ENCODE measurements around the gene STAM. TPM values are rescaled to one million over a fixed set of nuclear protein-coding genes. Genes with fewer than 3 reads are reported as not detected.

STAM gene
- total RNA-seq (10 to 100 TPM; 13.7 to 19.3 (median 16.8) TPM), polyA plus RNA-seq (1 to 10 TPM; 5.4 to 8.9 (median 8.6) TPM)

GRCh38 chr10:17643755-17644484, at the start of gene STAM:
Gene STAM, plus strand, starts transcription at chr10:17644151. Its CDS starts 189 bp downstream, at chr10:17644340.
- H3K36me3 ChIP-seq = no peaks in the 10 kb centered on the region
- intact Hi-C loops (cut with DNase I) = loop anchor here (1.0 to 5.0 kb wide), 2 partner anchors 28 to 37 kb away; no protein-coding TSS in a partner anchor
- 1% methylated on average over 37 of the region's 37 CpGs for WGBS, 2 donors
- H3K4me1 ChIP-seq = peaks cover 0 to 46% (median 31%) of the 10 kb centered on the region in 4 donors
- no peaks in the 10 kb centered on the region for H3K27me3 ChIP-seq
- peak in 1 of 4 donors; percentile 55 for TF ChIP-seq EP300 (IDR thresholded peaks at IDR 0.05)
- TF ChIP-seq CTCF (IDR thresholded peaks at IDR 0.05) = no peak
- TF ChIP-seq POLR2A (IDR thresholded peaks at IDR 0.05) = peak; percentile 19 to 31
- TF ChIP-seq POLR2AphosphoS5 (IDR thresholded peaks at IDR 0.05) = peak; percentile 67 to 91 (median 84)
- DNase-seq = peak; percentile 90
- H3K27ac ChIP-seq = peak within 1 kb of the TSS; percentile 86 to 97 (median 91)
- H3K9me3 ChIP-seq = no peaks in the 10 kb centered on the region
- peak within 1 kb of the TSS; percentile 59 to 73 (median 69) for H3K4me3 ChIP-seq

- WGBS, 2 donors = 77 to 82% methylated on average over 3 of the region's 3 CpGs
- no peaks in the 10 kb centered on the region for H3K27me3 ChIP-seq
- H3K4me3 ChIP-seq = no peak overlapping the region
- no peak for DNase-seq
- peaks cover 0 to 18% (median 5%) of the 10 kb centered on the region in 4 donors for H3K36me3 ChIP-seq
- TF ChIP-seq POLR2AphosphoS5 (IDR thresholded peaks at IDR 0.05) (no peak), POLR2A (IDR thresholded peaks at IDR 0.05) (no peak), EP300 (IDR thresholded peaks at IDR 0.05) (no peak), CTCF (IDR thresholded peaks at IDR 0.05) (no peak)
- no peaks in the 10 kb centered on the region for H3K4me1 ChIP-seq
- intact Hi-C loops (cut with DNase I) = no loop called here
- no peaks in the 10 kb centered on the region for H3K9me3 ChIP-seq
- H3K27ac ChIP-seq = no peak overlapping the region
Observed at GRCh38 chr10:17597386-17597785, 46.6 kb upstream of the STAM start.

DNA sequence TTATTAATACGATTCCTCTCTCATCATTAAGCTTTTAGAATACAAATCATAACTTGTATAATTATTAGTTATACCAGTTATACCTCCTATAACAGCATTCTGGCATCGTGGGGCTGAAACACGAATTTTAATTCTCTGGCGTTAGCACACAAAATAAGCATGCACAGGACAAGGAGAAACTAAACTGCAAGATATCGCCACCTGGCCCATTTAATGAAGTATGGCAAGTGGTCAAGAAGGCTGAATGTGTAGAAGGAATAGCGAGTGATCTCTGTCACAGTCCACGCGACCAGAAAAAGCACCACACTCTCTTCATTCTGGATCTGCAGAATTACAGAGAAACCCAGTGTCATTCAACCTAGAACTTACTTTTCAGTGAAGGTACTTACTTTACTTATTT, 44.9 kb upstream of the STAM start:
- no peak for DNase-seq
- Histone ChIP-seq H3K9me3 (no peaks in the 10 kb centered on the region), H3K27ac (no peak overlapping the region), H3K27me3 (no peaks in the 10 kb centered on the region), H3K36me3 (peaks cover 0 to 21% (median 4%) of the 10 kb centered on the region in 4 donors), H3K4me3 (no peak overlapping the region), H3K4me1 (no peaks in the 10 kb centered on the region)
- intact Hi-C loops (cut with DNase I) = no loop called here
- 60 to 62% methylated on average over 8 of the region's 8 CpGs for WGBS, 2 donors
- TF ChIP-seq EP300 (IDR thresholded peaks at IDR 0.05) (no peak), POLR2AphosphoS5 (IDR thresholded peaks at IDR 0.05) (no peak), CTCF (IDR thresholded peaks at IDR 0.05) (no peak), POLR2A (IDR thresholded peaks at IDR 0.05) (no peak)

- Histone ChIP-seq H3K4me3 (no peak overlapping the region), H3K27ac (no peak overlapping the region), H3K27me3 (no peaks in the 10 kb centered on the region), H3K36me3 (peaks cover 0 to 17% (median 6%) of the 10 kb centered on the region in 4 donors), H3K4me1 (peaks cover 0 to 15% (median 9%) of the 10 kb centered on the region in 4 donors), H3K9me3 (no peaks in the 10 kb centered on the region)
- no peak for DNase-seq
- intact Hi-C loops (cut with DNase I) = loop anchor here (5.0 kb wide), 2 partner anchors 36 to 611 kb away; partner anchors contain the start of gene STAM
- no peak for TF ChIP-seq EP300 (IDR thresholded peaks at IDR 0.05)
- no peak for TF ChIP-seq POLR2AphosphoS5 (IDR thresholded peaks at IDR 0.05)
- TF ChIP-seq POLR2A (IDR thresholded peaks at IDR 0.05) = no peak
- TF ChIP-seq CTCF (IDR thresholded peaks at IDR 0.05) = no peak
- 91 to 92% methylated on average over 6 of the region's 6 CpGs for WGBS, 2 donors
Observed at GRCh38 chr10:17605936-17606335, 38.0 kb upstream of the STAM start.
